ENCODE results near the gene GRIN2C. TPM values are rescaled to one million over a fixed set of nuclear protein-coding genes. Genes with fewer than 3 reads are reported as not detected.
A peak's percentile ranks its signal among the peaks of the same experiment; 100 is the strongest.

The GRIN2C gene
- total and polyA plus RNA-seq, 12 donors: 0.42 to 16.4 (median 3.2) TPM

DNA sequence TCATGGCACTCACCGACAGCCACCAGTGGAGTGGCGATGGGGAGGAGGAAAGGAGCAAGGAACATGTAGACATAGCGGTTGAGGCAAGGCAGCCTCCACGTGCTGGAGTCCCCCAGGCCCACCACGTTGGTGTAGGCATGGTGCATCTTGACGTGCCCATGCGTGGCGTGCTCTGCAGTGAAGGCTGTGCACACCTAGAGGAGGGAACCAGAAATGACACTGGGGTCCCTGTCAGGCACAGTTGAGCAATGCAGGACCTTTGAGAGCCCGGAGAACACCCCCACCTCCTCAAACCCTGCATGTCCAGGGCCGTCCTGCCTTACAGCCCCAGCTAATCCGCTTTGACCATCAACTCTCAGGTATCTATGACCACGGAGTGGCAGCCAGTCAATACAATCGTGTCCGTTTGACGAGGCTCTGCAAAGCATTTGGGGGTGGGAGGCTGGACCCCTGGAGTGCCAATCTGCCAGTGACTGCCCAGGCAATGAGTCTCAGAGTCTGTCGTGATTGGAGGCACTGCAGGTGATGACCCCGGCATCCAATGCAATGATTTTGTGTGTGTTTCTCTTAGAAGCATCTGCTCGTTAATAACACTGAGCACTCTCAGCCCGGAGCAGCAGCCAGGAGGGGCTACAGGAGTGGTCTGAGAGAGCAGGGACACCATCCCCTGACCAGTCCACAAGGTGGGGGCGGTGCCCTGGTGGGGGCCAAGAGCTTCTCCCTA lies 23.0 kb upstream of the GRIN2C start:
- intact Hi-C loops (cut with DNase I): no loop called here
- no peaks in the 10 kb centered on the region for H3K9me3 ChIP-seq (replicated peaks in 1 of 3)
- DNase-seq: no peak
- WGBS, 4 donors: 71 to 86% (median 82%) methylated on average over 14 to 20 of the region's 20 CpGs
- H3K27me3 ChIP-seq: no peaks in the 10 kb centered on the region
- H3K4me1 ChIP-seq (replicated peaks in 1 of 2): peaks cover 4% of the 10 kb centered on the region in 2 donors
- no peak overlapping the region for H3K27ac ChIP-seq
- H3K4me3 ChIP-seq: no peak overlapping the region
- no peak for TF ChIP-seq CTCF (IDR thresholded peaks at IDR 0.05)
- no peak for TF ChIP-seq POLR2A (IDR thresholded peaks at IDR 0.05)
- H3K36me3 ChIP-seq (replicated peaks in 1 of 2): no peaks in the 10 kb centered on the region

GRCh38 chr17:74881073-74881472 lies 21.4 kb upstream of the GRIN2C start:
- WGBS, 4 donors: 75 to 97% (median 85%) methylated on average over 5 to 11 of the region's 11 CpGs
- Histone ChIP-seq H3K4me3 (no peak overlapping the region), H3K9me3 (replicated peaks in 1 of 3) (no peaks in the 10 kb centered on the region), H3K27ac (no peak overlapping the region), H3K27me3 (no peaks in the 10 kb centered on the region), H3K36me3 (replicated peaks in 1 of 2) (no peaks in the 10 kb centered on the region), H3K4me1 (replicated peaks in 1 of 2) (peaks cover 19 to 20% of the 10 kb centered on the region in 2 donors)
- no peak for DNase-seq
- TF ChIP-seq POLR2A (IDR thresholded peaks at IDR 0.05) (no peak), CTCF (IDR thresholded peaks at IDR 0.05) (no peak)
- intact Hi-C loops (cut with DNase I): no loop called here

GRCh38 chr17:74879308-74879707 lies 19.6 kb upstream of the GRIN2C start:
- TF ChIP-seq POLR2A (IDR thresholded peaks at IDR 0.05): no peak
- no peak for TF ChIP-seq CTCF (IDR thresholded peaks at IDR 0.05)
- H3K9me3 ChIP-seq (replicated peaks in 1 of 3): no peaks in the 10 kb centered on the region
- no peak overlapping the region for H3K4me3 ChIP-seq
- WGBS, 4 donors: 90 to 96% (median 92%) methylated on average over 3 to 16 of the region's 16 CpGs
- intact Hi-C loops (cut with DNase I): no loop called here
- H3K36me3 ChIP-seq (replicated peaks in 1 of 2): no peaks in the 10 kb centered on the region
- H3K27ac ChIP-seq: no peak overlapping the region
- H3K4me1 ChIP-seq (replicated peaks in 1 of 2): peaks cover 23 to 28% of the 10 kb centered on the region in 2 donors
- DNase-seq: peak in 1 of 7 donors; percentile 22
- H3K27me3 ChIP-seq: no peaks in the 10 kb centered on the region

DNA sequence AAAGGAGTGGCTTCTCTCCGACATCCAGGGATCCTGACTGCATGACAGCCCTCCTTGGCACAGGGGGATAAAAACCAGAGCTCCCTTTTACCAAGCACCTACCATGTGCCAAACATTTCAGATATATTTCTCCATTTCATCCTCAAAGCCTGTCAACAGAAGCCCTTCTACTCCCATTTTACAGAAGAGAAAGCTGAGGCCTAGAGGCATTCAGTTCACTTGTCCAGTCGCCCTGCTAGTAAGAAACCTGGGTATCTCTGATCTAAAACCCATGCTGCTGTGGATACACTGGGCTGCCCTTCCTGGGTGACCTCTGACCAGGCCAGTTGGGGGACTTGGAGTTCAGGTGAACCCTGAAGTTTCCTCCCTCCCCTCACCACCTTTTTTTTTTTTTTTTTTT lies 19.0 kb upstream of the GRIN2C start:
- Histone ChIP-seq H3K4me3 (no peak overlapping the region), H3K27ac (peak overlapping the region in 1 of 5 donors; percentile 84), H3K4me1 (replicated peaks in 1 of 2) (peaks cover 28 to 29% of the 10 kb centered on the region in 2 donors), H3K27me3 (no peaks in the 10 kb centered on the region), H3K9me3 (replicated peaks in 1 of 3) (no peaks in the 10 kb centered on the region), H3K36me3 (replicated peaks in 1 of 2) (no peaks in the 10 kb centered on the region)
- intact Hi-C loops (cut with DNase I): no loop called here
- TF ChIP-seq POLR2A (IDR thresholded peaks at IDR 0.05): no peak
- TF ChIP-seq CTCF (IDR thresholded peaks at IDR 0.05): no peak
- WGBS, 4 donors: 77 to 88% (median 81%) methylated on average over 2 of the region's 2 CpGs
- no peak for DNase-seq
